Erythroblast (primary cell): ENCODE measurements around the gene ANAPC13.

ENCODE experiments used
- GATA1 ChIP-seq: IDR thresholded peaks from 2 replicates; pipeline ENCODE4 v1.6.1; 2011; ENCODE audit warnings: low read depth, mild to moderate bottlenecking, control low read depth, low read length, moderate library complexity
- POLR2A ChIP-seq: IDR thresholded peaks from 2 replicates; pipeline ENCODE4 v1.6.1; 2011; ENCODE audit warnings: mild to moderate bottlenecking, low read length

DNA sequence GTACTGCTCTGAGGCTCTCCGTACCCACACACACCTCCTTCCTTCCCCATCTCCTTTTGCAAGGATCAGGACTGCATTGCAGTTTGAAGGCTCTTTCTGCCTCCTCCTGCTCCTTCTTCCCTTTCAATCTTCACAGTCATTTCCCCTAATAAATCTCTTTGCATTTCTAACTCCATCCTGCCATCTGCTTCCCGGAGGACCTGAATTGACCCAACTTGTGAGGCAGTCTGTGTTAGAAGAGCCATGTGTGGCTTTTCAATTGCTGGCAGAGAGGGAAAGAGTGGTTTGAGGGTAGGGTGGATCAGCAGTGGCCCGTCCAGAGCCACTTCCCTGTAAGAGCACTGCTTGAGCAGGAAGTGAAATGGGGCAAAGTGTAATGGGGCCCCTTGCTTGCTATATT, 35.8 kb downstream of the ANAPC13 start:
- TF ChIP-seq POLR2A, result no peak
- no peak for TF ChIP-seq GATA1
